Stimulated activated CD4-positive, alpha-beta T cell treated with anti-CD3 and anti-CD28 coated beads, Interleukin-15, amount 100 ng/mL, for 24 hours (primary cell): Measurements from ENCODE around the gene PMM2.
"Not testable (repeated sequence)": the region's sequence is repeated elsewhere in the genome, so short reads cannot be mapped to it uniquely, and the experiment has no call there.

Source experiments
- DNase-seq: peaks from one replicate; pipeline ENCODE4 v3.0.0-alpha.2; 2020

Gene PMM2

DNA sequence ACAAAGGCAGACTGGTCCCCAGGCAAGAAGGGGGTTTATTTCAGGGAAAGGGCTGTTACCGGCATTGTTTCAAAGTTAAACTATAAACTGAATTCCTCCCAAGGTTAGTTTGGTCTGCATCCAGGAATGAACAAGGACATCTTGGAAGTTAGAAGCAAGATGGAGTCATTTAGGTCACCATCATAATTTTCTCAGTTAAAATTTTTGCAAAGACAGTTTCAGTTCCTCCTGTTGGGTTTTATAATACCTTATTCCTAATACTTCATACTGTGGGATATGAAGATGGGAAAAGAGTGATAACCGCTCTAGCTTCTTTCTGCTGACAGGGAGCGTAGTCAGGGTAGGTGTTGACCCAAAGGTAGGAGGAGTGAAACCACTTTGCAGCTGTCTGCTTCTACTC lies 24.8 kb downstream of the PMM2 start:
- DNase-seq: no peak

DNA sequence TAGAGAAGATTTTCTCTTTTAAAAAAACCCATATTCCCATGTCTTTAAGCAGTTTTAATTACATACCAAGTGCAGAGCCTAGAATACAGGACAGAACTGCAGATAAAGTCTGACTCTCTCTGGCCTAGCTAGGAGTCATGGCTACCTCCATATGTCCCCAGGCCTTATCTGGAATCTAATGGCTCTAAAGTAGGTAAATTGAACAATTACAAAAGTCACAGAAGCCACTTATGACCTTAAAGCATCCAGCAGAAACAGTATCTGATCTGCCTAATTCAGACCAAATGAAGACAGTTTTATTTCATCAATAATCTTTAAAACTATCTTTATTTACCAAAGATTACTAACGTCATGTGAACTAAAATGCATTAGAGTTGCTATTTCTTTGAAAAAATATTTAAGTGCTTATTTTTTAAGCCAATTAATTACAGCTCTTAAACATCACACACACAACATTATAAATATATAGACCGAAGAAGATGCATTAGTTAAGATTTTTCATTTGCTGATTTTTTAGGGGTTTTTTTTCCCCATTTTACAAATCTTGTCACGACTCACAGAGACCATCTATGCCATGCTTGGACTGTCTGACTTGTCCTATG lies 28.7 kb downstream of the PMM2 start:
- no peak for DNase-seq

DNA sequence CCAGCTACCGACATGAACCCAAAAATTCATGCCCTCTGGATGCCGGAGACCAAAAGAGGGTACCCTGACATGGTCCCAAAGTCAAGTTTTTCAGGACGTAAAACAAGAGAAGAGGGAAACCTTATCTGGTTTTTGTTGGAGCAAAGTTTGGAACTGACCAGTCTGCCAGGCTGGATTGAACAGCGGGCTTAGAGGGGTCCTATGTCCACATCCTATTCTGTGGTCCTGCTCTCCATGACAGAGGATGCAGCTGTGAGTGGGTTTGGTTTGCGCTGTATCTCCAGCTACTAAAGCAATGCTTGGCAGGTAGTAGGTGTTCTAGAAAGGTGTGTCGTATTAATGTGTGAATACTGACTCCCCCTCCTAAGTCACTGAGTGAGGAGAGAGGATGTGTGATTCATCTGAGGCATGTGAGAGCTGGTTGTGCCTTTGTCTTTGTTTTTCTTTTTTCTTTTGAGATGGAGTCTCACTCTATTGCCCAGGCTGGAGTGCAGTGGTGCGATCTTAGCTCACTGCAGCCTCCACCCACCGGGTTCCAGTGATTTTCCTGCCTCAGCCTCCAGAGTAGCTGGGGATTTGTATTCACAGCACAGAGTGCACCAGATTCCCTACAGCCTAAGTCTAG lies 31.0 kb downstream of the PMM2 start:
- no peak for DNase-seq

DNA sequence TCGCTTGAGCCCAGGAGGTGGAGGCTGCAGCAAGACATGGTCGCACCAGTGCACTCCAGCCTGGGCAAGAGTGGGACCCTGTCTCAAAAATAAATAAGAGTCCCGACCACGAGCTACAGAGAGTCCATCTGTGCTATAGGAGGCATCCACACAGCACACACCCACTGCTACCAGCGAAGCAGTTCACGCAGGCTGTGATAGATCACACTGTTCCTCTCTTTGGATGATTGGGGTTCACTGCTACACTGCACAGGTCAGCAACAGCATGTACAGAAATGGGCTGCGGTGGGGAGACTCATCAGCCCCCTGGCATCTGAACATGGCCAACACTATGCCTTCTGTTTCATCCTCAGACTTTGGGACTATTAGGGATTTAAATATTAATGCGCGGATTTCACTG lies 33.8 kb downstream of the PMM2 start:
- no peak for DNase-seq

DNA sequence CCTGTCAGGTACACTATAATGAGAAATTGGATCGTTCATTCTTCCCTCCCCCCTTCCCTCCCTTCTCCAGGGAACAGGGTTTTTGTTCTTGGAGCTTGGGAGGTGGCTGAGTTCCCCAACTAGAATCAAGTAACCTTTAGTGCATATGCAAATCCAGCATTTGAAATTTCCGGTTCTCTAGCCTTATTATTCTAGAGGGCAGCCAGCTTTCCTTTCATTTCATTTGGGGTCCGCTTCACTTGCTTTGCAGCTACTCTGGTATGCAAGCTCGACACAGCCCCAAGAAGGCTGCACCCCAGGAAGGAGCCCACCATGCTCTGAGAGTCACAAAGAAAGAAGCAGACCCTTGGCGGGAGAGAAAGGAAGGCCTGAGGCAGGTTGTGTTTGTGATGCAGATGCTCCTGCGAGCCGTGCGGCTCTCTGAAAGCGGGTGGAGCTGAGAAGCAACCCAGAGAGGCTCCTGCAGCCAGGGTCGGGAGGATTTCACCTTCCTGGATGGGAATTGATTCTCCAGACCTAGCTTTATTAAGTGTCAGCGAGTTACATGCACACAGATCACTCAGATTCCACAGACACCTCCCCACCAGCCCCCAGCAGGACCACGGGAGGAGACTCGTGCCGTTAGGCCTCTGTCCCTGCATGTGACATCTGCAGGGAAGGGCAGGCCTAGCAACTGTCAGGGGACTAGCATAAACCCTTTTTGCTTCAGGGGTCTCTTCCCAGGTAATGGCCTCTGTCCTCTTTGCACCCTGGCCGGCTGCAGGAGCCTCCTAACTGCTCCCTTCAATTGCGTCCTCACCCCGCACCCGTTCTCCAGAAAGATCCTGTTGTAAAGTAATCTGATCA lies 34.5 kb downstream of the PMM2 start:
- DNase-seq: no peak

DNA sequence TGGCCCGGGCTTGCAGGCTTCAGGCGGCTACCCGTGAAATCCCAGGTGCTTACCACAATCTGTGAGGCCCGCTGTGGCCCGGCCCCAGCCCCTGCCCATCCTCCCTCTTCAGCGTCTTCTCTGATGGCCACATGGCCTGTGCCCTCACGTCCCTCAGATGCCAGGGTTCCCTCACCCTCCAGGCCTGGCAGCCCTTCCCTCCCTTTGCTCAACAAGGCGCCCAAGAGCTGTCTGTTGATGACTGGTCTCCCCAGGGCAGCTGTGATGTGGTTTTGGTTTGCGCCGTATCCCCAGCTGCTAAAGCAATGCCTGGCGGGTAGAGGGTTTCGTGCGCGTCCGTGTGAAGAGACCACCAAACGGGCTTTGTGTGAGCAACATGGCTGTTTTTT lies 35.1 kb downstream of the PMM2 start:
- DNase-seq: no peak

DNA sequence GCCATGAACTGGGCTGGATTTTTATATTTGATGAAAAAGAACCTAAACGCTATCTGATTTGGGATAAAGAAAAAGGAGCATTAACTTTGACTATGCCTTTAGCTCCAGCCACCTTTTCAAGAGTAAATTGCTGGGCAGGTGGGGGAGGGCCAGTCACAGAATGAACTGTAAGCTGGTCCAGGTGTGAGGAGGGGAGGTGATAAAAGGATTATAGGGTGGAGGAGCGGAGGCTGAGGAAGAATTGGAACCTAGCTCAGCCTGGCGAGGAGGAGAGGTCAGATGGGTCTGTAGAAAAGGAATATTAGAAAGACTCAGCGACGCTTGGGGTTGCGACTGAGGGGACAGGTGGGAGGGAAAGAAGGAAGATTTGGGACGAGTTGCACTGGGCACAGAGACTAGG lies 39.2 kb downstream of the PMM2 start:
- DNase-seq: not testable (repeated sequence)

DNA sequence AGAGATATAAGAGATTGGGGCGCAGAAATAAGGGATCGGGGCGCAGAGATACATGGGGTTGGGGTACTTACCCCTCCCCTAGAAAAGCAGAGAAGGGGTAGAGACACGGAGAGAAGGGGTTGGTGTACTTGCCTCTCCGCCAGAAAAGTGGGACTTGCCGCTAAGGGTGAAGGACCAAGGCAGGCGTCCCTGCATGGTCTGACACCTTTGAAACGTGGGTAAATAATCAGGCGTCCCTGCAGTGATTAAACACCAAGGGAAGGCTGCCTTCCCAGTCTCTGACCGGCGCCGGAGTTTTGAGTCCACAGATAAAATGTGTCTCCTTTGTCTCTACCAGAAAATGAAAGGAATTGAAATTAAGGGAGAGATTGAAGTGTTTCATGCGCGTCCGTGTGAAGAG lies 40.0 kb downstream of the PMM2 start:
- not testable (repeated sequence) for DNase-seq

DNA sequence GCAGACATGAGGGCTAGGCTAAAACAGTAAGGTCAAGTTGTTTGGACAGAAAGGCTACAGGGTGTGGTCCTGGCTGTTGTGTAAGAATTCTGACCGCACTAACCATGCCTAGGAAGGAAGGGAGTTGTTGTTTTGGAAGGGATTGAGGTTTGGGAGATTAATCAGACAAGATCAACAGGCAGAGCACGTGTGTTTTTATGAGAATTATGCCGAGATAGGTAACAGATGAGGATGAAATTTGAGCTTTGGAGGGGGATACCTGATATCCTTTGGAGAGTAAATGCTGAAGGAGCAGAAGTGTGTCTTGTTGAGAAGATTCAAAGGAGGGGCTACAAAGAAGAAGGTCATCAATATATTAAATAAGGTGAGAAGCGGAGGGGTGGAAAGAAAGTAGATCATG lies 44.4 kb downstream of the PMM2 start:
- not testable (repeated sequence) for DNase-seq

DNA sequence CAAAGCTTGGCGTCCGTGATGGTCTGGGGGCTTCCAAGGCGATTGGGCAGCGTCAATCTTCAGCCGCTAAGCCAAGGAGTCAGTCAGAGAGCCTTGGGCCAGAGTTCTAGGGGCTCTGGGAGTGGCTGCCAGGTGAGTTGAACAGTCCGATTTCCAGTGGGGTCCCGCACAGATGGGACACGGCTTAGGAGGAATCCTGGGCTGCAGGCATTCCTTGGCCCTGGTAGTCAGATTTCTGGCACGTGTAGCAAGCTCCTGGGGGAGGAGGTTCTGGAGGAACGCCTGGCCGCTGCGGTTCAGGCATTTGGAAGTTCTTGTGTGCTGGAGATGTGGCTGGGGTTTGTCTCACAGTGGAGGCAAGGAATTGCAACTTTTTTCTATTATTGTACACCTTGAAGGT lies 45.7 kb downstream of the PMM2 start:
- DNase-seq: not testable (repeated sequence)

DNA sequence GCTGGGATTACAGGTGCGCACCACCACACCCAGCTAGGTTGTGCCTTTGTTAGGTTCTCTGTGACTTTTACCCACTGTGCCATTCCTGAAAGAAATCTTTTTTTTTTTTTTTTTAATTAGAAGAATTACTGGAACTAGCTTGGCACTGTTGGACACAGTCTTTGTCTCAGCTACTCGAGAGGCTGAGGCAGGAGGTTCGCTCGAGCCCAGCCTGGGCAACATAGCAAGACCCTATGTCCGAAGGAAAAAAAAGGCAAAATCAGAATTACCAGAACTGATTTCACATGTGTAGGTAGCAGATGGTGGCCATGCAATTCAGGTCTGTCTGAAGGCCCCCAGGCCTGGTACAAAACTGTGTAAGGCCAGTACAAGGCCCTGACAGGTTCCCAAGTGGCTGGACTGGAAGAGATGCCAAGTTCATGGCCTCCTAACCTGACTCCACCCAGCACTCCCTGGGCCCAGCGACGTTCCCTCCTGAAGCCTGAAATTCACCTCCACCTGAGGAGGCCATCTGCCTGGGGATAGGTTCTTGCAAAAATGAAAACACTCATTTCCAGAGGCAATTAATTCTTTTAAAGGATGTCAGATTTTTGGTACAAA lies 48.2 kb downstream of the PMM2 start:
- no peak for DNase-seq

DNA sequence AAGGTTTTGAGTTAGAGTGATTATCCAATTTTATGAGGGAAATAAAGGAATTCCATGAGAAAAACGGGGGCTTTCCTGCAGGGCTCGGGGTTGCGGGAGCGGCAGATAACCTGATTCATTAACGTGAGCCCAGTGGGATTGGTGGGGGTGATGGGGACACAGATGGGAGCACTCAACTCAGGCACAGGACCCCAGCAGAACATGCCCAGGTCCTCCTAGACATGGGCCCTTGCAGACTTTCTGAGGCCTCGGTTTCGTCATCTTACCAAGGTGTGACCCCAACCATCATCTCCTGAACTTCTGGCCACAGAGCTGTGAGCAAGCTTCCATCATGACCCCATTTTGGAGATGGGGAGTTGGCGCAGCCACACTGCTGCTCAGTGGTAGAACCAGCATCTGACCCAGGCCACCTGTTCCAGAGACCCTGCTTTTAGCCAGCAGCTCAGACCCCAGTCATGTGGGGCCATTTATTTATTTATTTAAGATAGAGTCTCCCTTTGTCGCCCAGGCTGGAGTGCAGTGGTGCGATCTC lies 48.8 kb downstream of the PMM2 start:
- no peak for DNase-seq

DNA sequence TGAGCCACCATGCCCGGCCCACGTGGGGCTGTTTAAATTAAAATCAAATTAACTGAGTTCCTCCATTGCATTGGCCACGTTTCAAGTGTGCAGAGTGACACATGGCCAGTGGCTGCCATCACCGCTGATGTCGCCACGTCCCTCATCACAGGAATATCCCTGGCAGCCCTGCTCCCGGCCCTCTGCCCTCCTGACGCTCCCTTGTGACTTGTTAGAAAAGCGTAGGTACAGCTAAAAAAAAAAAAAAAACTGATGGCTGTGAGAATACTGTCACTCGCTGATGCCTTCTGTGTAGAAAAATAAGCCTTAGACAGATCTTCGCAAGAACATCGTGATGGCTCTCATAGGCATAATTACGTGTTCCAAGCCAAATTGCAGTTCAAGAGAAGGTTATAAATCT lies 49.5 kb downstream of the PMM2 start:
- no peak for DNase-seq

DNA sequence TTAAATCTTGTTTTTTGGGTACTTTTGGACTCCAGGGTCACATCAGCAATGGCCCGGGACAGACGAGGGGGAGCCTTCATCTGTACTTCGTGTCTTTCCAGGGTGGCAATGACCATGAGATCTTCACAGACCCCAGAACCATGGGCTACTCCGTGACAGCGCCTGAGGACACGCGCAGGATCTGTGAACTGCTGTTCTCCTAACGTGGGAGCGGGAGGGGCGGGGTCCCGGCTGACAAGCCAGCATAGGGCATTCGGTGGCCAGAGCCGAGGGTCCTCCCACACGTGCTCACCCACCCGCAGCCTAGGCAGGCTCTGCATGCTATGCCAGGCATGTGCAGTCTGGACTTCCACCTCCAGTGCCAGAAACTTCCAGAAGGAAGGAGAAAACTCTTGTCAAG lies 50.0 kb downstream of the PMM2 start:
- no peak for DNase-seq

DNA sequence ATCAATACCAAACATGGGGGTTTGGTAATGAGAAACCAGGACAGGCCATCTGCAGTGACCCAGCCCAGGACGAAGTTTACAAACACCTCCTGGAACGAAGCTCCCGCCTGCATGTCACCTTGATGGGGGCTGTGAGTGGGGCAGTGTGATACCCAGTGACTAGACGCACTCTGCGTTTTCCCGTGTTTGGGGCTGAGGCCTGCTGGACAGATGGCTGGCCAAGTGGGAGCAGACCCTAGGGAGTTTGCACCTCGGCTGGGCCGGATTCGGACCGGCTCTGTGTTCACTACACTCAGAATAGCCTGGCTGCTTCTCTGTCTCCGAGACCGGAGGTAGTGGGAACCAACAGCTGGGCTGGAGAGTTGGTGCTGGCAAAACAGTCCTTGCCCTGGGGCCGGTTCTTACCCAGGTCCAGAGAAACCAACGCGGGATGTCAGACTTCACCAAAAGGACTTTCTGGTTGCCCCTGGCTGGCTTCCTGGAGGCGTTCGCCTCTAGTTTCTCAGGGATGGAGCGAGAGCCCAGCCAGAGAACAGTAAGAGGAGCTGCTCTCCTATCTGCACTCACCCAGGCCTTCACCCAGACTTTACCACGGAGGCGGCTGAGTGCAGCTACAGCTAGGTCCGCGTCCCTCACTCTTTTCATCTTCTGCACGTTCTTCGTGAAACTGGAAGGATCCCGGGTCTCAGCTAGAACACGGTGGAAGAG lies 50.7 kb downstream of the PMM2 start:
- DNase-seq: no peak

DNA sequence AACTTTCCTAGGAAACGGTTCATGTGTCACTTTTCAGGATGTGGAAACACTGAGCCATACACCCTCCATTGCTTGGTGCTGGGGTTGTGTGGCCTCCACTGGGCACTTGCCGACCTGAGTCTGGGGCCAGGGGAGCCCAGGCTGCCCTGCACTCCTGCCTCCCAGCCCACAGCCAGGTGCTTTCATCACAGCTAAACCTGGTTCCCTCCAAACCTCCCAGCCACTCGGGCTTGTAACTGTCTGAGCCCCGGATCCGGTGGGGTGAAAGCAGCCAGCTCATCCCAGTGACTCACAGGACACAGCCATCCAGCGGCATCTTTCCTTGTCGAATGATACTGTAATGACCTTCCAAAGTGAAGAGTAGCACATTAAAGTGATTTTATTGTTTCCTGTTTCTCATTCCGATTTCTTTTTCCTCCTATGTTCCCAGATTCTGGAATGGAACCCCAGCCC lies 51.3 kb downstream of the PMM2 start:
- DNase-seq: no peak

DNA sequence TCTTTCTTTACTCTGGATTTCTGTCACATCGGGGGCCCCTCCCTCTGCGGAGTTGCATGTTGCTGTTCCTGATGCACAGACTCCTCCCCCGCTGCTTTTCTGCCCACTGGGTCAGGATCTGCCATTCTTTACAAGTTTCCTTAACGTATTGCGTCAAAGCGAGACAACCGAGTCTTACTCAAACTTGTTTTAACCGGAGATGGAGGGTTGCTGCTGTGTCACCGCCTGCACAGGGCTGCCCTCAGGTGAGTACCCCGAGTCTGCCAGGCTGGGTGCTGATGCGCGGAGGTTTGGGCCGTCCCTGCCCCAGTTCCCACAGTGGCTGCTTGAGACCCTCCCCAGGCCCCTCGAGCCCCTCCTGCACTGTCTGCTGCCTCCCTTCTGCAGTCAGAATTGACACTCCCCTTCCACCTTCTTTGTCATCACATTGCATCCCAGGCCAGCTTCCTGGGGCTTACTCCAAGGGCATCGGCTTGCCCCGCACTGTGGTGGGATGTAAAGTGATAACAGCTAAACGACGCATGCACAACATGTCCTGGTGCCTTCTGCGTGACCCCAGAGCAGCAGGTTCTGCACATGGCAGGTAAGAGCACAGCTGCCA lies 51.9 kb downstream of the PMM2 start:
- DNase-seq: no peak

DNA sequence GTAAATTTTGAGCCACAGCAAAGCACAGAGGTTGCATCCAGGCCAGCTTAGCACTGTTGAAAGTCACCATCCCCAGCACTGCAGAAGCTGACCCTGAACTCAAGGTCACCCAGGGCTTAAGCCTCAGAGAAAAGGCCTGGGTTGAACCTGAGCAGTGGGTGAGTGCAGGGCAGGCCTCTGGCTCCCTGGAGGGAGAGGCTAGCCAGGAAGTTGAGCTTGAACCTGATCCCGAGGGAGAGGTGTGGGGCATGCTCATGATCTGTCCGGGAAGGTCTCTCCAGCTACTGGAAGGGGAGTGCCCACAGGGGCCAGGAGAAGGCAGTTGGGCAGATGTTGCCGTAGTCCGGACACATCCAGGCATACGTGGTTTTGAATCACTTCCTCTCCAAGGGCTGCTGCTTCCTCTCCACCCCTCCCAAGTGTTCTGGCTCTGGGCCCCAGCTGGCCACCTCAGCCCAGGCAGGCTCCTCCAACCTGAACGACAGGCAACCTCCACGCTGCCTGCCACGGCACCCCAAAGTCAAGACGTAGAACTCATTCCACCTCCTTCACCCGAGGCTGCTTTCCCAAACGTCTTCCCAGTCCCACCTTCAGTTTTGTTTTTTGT lies 52.7 kb downstream of the PMM2 start:
- no peak for DNase-seq

DNA sequence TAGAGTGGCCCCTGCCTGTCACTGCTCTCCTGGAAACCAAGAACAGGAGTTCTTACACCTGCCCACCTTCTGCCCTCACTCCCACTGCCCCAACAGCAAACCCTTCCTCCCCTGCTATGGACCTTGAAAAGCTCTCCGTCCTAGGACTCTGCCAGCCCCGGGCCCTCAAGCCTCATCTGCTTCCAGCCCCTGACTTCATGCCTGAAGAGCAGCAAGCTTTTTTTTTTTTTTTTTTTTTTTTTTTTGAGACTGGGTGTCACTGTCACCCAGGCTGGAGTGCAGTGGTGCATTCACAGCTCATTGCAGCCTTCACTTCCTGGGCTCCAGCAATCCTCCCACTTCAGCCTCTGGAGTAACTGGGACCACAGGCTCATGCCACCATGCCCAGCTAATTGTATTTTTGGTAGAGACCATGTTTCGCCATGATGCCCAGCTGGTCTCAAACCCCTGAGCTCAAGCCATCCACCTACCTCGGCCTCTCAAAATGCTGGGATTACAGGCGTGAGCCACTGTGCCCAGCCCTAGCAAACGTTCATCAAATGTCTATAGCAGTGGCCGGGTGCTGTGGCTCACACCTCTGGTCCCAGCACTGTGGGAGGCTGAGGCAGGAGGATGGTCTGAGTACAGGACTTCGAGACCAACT lies 54.2 kb downstream of the PMM2 start:
- no peak for DNase-seq

DNA sequence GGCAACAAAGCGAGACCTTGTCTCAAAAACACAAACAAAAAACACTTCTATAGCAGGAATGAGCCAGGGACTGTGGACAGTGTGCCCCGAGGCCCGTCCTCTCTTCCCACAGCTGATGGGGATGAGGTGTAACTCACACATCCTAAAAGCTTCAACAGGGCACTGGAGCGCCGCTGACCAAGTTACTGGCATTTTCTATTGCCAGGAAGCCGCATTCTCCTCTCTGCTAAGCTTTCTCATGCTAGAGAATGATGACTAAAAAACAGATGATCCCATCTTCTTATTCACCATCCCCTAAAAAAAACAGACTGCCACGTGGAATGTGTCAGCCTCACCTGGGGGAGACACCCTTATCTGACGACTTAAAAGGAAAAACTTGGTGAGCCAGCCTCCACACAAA lies 54.9 kb downstream of the PMM2 start:
- DNase-seq: no peak

DNA sequence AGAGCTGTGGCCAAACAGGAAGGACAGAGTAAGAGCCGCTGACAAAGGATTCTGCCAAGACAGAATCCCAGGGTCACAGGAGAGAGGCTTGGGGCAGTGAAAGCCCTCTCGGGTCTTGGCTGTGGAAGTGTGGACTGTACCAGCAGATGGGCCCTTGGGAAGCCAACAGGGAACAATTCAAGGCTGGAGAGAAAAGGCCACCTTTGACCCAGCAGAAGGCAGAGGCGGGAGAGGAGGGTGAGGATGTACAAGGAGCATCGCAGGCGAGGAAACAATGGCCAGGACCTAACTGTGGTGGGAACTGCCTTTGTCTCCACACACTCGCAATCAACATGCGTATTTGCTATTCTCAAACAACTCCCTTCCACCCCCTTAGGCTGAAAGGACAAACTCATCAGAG lies 55.5 kb downstream of the PMM2 start:
- DNase-seq: no peak

DNA sequence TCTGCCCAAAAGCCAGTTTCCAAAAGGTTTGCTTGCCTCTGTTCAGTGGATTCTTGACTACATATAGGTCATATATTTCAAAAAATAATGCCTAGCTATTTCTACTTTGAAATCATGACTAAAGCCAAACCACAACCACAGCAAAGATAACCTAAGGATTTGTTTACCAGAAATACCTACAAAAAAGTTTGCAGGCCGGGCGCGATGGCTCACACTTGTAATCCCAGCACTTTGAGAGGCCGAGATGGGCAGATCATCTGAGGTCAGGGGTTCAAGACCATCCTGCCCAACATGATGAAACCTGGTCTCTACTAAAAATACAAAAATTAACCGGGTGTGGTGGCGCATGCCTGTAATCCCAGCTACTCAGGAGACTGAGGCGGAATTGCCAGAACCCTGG lies 56.0 kb downstream of the PMM2 start:
- no peak for DNase-seq
